Astrocyte (in vitro differentiated cells and primary cell): ENCODE results near the gene RALGAPA2. TPM values are rescaled to one million over a fixed set of nuclear protein-coding genes. Genes with fewer than 3 reads are reported as not detected.

ENCODE experiments used
- DNase-seq: peaks from one replicate; pipeline ENCODE4 v3.0.0-alpha.2; 2010; ENCODE audit warnings: low read depth
- FAIRE-seq: peaks from 2 replicates; lab custom pipeline; 2011; peaks lifted over from hg19 to GRCh38; lab: Jason Lieb, UNC
- H2AFZ ChIP-seq: 2 replicates; pipeline ENCODE4 v1.6.0; 2012; ENCODE audit warnings: low read depth, low read length, inconsistent platforms
- H3K27ac ChIP-seq: 2 replicates; pipeline ENCODE4 v1.5.1; 2011; ENCODE audit warnings: low read depth, low read length, inconsistent platforms
- H3K27me3 ChIP-seq: 2 replicates; pipeline ENCODE4 v1.6.0; 2011; ENCODE audit warnings: low read length, inconsistent platforms; ENCODE audit not compliant: insufficient read depth
- H3K36me3 ChIP-seq: 2 replicates; pipeline ENCODE4 v1.5.1; 2011; ENCODE audit warnings: low read length, inconsistent platforms; ENCODE audit not compliant: insufficient read depth
- H3K4me1 ChIP-seq: 2 replicates; pipeline ENCODE4 v1.5.1; 2011; ENCODE audit warnings: low read length, inconsistent platforms; ENCODE audit not compliant: insufficient read depth
- H3K4me2 ChIP-seq: 2 replicates; pipeline ENCODE4 v1.6.0; 2012; ENCODE audit warnings: low read length, inconsistent platforms
- H3K4me3 ChIP-seq: 2 replicates; pipeline ENCODE4 v1.5.1; 2011; ENCODE audit warnings: low read depth, mild to moderate bottlenecking, low read length, inconsistent platforms; ENCODE audit not compliant: insufficient read depth
- H3K79me2 ChIP-seq: 2 replicates; pipeline ENCODE4 v1.6.0; 2012; ENCODE audit warnings: mild to moderate bottlenecking, low read length, inconsistent platforms; ENCODE audit not compliant: insufficient read depth
- H3K9ac ChIP-seq: 2 replicates; pipeline ENCODE4 v1.6.0; 2012; ENCODE audit warnings: mild to moderate bottlenecking, low read length, inconsistent platforms
- H3K9me3 ChIP-seq: 2 replicates; pipeline ENCODE4 v1.5.1; 2012; ENCODE audit warnings: low read depth, mild to moderate bottlenecking, low read length, inconsistent platforms; ENCODE audit not compliant: insufficient read depth
- H4K20me1 ChIP-seq: 2 replicates; pipeline ENCODE4 v1.6.0; 2012; ENCODE audit warnings: low read length, inconsistent platforms; ENCODE audit not compliant: insufficient read depth
- H3K27ac Mint-ChIP-seq: one replicate; pipeline ENCODE4 v1.8.0; 2021; ENCODE audit warnings: mild to moderate bottlenecking, mixed read lengths; ENCODE audit not compliant: unreplicated experiment
- H3K27me3 Mint-ChIP-seq: one replicate; pipeline ENCODE4 v1.8.0; 2021; ENCODE audit warnings: low read depth, mixed read lengths; ENCODE audit not compliant: unreplicated experiment
- H3K36me3 Mint-ChIP-seq: one replicate; pipeline ENCODE4 v1.8.0; 2021; ENCODE audit warnings: low read depth, mixed read lengths; ENCODE audit not compliant: unreplicated experiment
- H3K4me1 Mint-ChIP-seq: one replicate; pipeline ENCODE4 v1.8.0; 2021; ENCODE audit warnings: low read depth, mixed read lengths; ENCODE audit not compliant: unreplicated experiment
- H3K4me3 Mint-ChIP-seq: one replicate; pipeline ENCODE4 v1.8.0; 2021; ENCODE audit warnings: mild to moderate bottlenecking, moderate library complexity, mixed read lengths; ENCODE audit not compliant: unreplicated experiment
- H3K9me3 Mint-ChIP-seq: one replicate; pipeline ENCODE4 v1.8.0; 2021; ENCODE audit warnings: mild to moderate bottlenecking, mixed read lengths; ENCODE audit not compliant: unreplicated experiment
- CTCF ChIP-seq: IDR thresholded peaks from 2 replicates; pipeline ENCODE4 v1.5.1; 2011; ENCODE audit warnings: low read depth, mild to moderate bottlenecking, inconsistent platforms, low read length, moderate library complexity; ENCODE audit not compliant: insufficient read depth
- EZH2 ChIP-seq: IDR thresholded peaks from 2 replicates; pipeline ENCODE4 v1.6.1; 2012; ENCODE audit warnings: mild to moderate bottlenecking, low read length, inconsistent platforms; ENCODE audit not compliant: insufficient read depth
- total RNA-seq: library from RNA; stranded (reverse); gene quantifications from 2 replicates; pipeline ENCODE4 v1.2.1, GENCODE V29; 2021

RALGAPA2 gene
- total RNA-seq, 1 donor from 2014 or later: 6.6 TPM

GRCh38 chr20:20695250-20695816 lies 17.1 kb downstream of the RALGAPA2 start:
- H2AFZ ChIP-seq: no peak overlapping the region
- no peaks in the 10 kb centered on the region for H3K9me3 Mint-ChIP-seq
- TF ChIP-seq EZH2 (no peak), CTCF (no peak)

GRCh38 chr20:20694591-20694990 lies 17.9 kb downstream of the RALGAPA2 start:
- Histone ChIP-seq H3K4me1 (peaks cover 3% of the 10 kb centered on the region), H3K4me2 (no peak overlapping the region), H4K20me1 (peaks cover 21% of the 10 kb centered on the region), H3K36me3 (no peaks in the 10 kb centered on the region), H3K9me3 (no peaks in the 10 kb centered on the region), H3K9ac (no peak overlapping the region), H3K27ac (no peak overlapping the region), H3K79me2 (no peaks in the 10 kb centered on the region), H2AFZ (no peak overlapping the region), H3K4me3 (no peak overlapping the region), H3K27me3 (no peaks in the 10 kb centered on the region)
- DNase-seq (no peak), FAIRE-seq (no peak)
- Mint-ChIP-seq H3K9me3 (no peaks in the 10 kb centered on the region), H3K4me3 (no peak overlapping the region), H3K27ac (no peak overlapping the region), H3K27me3 (no peaks in the 10 kb centered on the region), H3K36me3 (no peaks in the 10 kb centered on the region), H3K4me1 (no peaks in the 10 kb centered on the region)
- TF ChIP-seq EZH2 (no peak), CTCF (no peak)

More at GRCh38 chr20:20695250-20695816, 17.1 kb downstream of the RALGAPA2 start:
- DNase-seq (no peak), FAIRE-seq (no peak)
- Histone ChIP-seq H3K79me2 (no peaks in the 10 kb centered on the region), H3K4me3 (no peak overlapping the region), H3K36me3 (no peaks in the 10 kb centered on the region), H3K4me1 (peaks cover 3% of the 10 kb centered on the region), H3K4me2 (no peak overlapping the region), H3K27me3 (no peaks in the 10 kb centered on the region), H4K20me1 (peaks cover 21% of the 10 kb centered on the region), H3K9me3 (no peaks in the 10 kb centered on the region), H3K9ac (no peak overlapping the region), H3K27ac (no peak overlapping the region)
- Mint-ChIP-seq H3K27me3 (no peaks in the 10 kb centered on the region), H3K27ac (no peak overlapping the region), H3K36me3 (no peaks in the 10 kb centered on the region), H3K4me3 (no peak overlapping the region), H3K4me1 (no peaks in the 10 kb centered on the region)

- H3K4me3 Mint-ChIP-seq: no peak overlapping the region
- DNase-seq: no peak
- no peaks in the 10 kb centered on the region for H3K36me3 Mint-ChIP-seq
- H3K27ac Mint-ChIP-seq: no peak overlapping the region
- TF ChIP-seq EZH2: no peak
- no peak for TF ChIP-seq CTCF
- H3K9me3 ChIP-seq: no peaks in the 10 kb centered on the region
- no peaks in the 10 kb centered on the region for H3K27me3 Mint-ChIP-seq
- H3K27me3 ChIP-seq: no peaks in the 10 kb centered on the region
- H3K79me2 ChIP-seq: no peaks in the 10 kb centered on the region
- no peaks in the 10 kb centered on the region for H3K36me3 ChIP-seq
- H3K9me3 Mint-ChIP-seq: no peaks in the 10 kb centered on the region
- FAIRE-seq: no peak
- H3K4me2 ChIP-seq: no peak overlapping the region
- no peaks in the 10 kb centered on the region for H3K4me1 ChIP-seq
- H2AFZ ChIP-seq: no peak overlapping the region
- no peak overlapping the region for H3K9ac ChIP-seq
- H3K4me1 Mint-ChIP-seq: no peaks in the 10 kb centered on the region
- H3K27ac ChIP-seq: no peak overlapping the region
- no peak overlapping the region for H3K4me3 ChIP-seq
- H4K20me1 ChIP-seq: peaks cover 31% of the 10 kb centered on the region
Observed at GRCh38 chr20:20692587-20692986, 19.9 kb downstream of the RALGAPA2 start.
